WTC11 (cell line): ENCODE data around the gene STK17A. TPM values are rescaled to one million over a fixed set of nuclear protein-coding genes. Genes with fewer than 3 reads are reported as not detected.

Experiments used
- ATAC-seq: fragments of 200-7000 bp; cut with Tn5 transposase; 2 replicates; pipeline ENCODE4 v1.10.0; 2021; ENCODE audit warnings: mild to moderate bottlenecking, moderate library complexity
- CTCF ChIA-PET: fragments of 300-600 bp; sonication (Branson Sonifier 250); formaldehyde crosslinking; loops from one replicate; lab custom pipeline; 2021; ENCODE audit warnings: antibody characterized with exemption; lab: Charles Lee
- POLR2A ChIA-PET: fragments of 350-600 bp; sonication (Branson Sonifier 250); formaldehyde crosslinking; loops from one replicate; lab custom pipeline; 2021; ENCODE audit warnings: antibody characterized with exemption; lab: Charles Lee
- DNase-seq: peaks from one replicate; pipeline ENCODE4 v3.0.0; 2021; ENCODE audit warnings: low spot score
- H3K27ac Mint-ChIP-seq: 2 replicates; pipeline ENCODE4 v1.8.0; 2021; ENCODE audit warnings: mixed read lengths
- H3K27me3 Mint-ChIP-seq: 2 replicates; pipeline ENCODE4 v1.8.0; 2021; ENCODE audit warnings: low read depth, mild to moderate bottlenecking, moderate library complexity, mixed read lengths
- H3K36me3 Mint-ChIP-seq: 2 replicates; pipeline ENCODE4 v1.8.0; 2021; ENCODE audit warnings: mixed read lengths
- H3K4me1 Mint-ChIP-seq: 2 replicates; pipeline ENCODE4 v1.8.0; 2022; ENCODE audit warnings: mixed read lengths
- H3K4me3 Mint-ChIP-seq: 2 replicates; pipeline ENCODE4 v1.8.0; 2021; ENCODE audit warnings: mild to moderate bottlenecking, moderate library complexity, mixed read lengths
- H3K9me3 Mint-ChIP-seq: 2 replicates; pipeline ENCODE4 v1.8.0; 2021; ENCODE audit warnings: mixed read lengths
- ATF1 ChIP-seq: sonication (generic); formaldehyde crosslinking; IDR thresholded peaks from 2 replicates; pipeline ENCODE4 v1.8.1; 2023; ENCODE audit warnings: mild to moderate bottlenecking, moderate library complexity, missing genetic modification reagents
- CREB1 ChIP-seq: sonication (generic); formaldehyde crosslinking; IDR thresholded peaks from 2 replicates; pipeline ENCODE4 v1.8.0; 2023; ENCODE audit warnings: mild to moderate bottlenecking, missing genetic modification reagents
- ELF4 ChIP-seq: sonication (generic); formaldehyde crosslinking; IDR thresholded peaks from 2 replicates; pipeline ENCODE4 v1.8.1; 2022; ENCODE audit warnings: low read depth, mild to moderate bottlenecking, moderate library complexity, missing genetic modification reagents
- ETV6 ChIP-seq: sonication (generic); formaldehyde crosslinking; IDR thresholded peaks from 2 replicates; pipeline ENCODE4 v1.8.1; 2022; ENCODE audit warnings: mild to moderate bottlenecking, missing genetic modification reagents
- FOXK1 ChIP-seq: sonication (generic); formaldehyde crosslinking; IDR thresholded peaks from 2 replicates; pipeline ENCODE4 v1.8.0; 2022; ENCODE audit warnings: mild to moderate bottlenecking, moderate library complexity, missing genetic modification reagents
- FOXP1 ChIP-seq: sonication (generic); formaldehyde crosslinking; IDR thresholded peaks from 2 replicates; pipeline ENCODE4 v1.8.0; 2022; ENCODE audit warnings: missing genetic modification reagents, mild to moderate bottlenecking, moderate library complexity, borderline replicate concordance
- GTF2I ChIP-seq: fragments of 250-450 bp; sonication (Bioruptor Pico); conservative IDR thresholded peaks from 2 replicates; pipeline ENCODE4 v1.4.0; 2021; ENCODE audit warnings: mild to moderate bottlenecking
- HMGA2 ChIP-seq: fragments of 250-450 bp; sonication (Bioruptor Pico); IDR thresholded peaks from 2 replicates; pipeline ENCODE4 v1.4.0; 2021; ENCODE audit warnings: mild to moderate bottlenecking, moderate library complexity
- KAT7 ChIP-seq: sonication (generic); formaldehyde crosslinking; IDR thresholded peaks from 2 replicates; pipeline ENCODE4 v1.8.1; 2023; ENCODE audit warnings: missing genetic modification reagents, mild to moderate bottlenecking, borderline replicate concordance
- NFYB ChIP-seq: sonication (generic); formaldehyde crosslinking; conservative IDR thresholded peaks from 2 replicates; pipeline ENCODE4 v1.8.0; 2022; ENCODE audit warnings: low read depth, missing genetic modification reagents
- RORB ChIP-seq: fragments of 250-450 bp; sonication (Bioruptor Pico); IDR thresholded peaks from 2 replicates; pipeline ENCODE4 v1.9.0; 2021; ENCODE audit warnings: mild to moderate bottlenecking
- ZNF219 ChIP-seq: sonication (generic); formaldehyde crosslinking; IDR thresholded peaks from 2 replicates; pipeline ENCODE4 v1.8.0; 2023; ENCODE audit warnings: missing genetic modification reagents, mild to moderate bottlenecking, borderline replicate concordance
- ZNF317 ChIP-seq: sonication (generic); formaldehyde crosslinking; IDR thresholded peaks from 2 replicates; pipeline ENCODE4 v1.8.1; 2023; ENCODE audit warnings: low read depth, mild to moderate bottlenecking, moderate library complexity, missing genetic modification reagents, borderline replicate concordance
- total RNA-seq: library from RNA; stranded (reverse); gene quantifications from 3 replicates; pipeline ENCODE4 v1.2.3, GENCODE V29; 2021
- TF ChIP-seq, protein P1 (sequence below): sonication (generic); formaldehyde crosslinking; IDR thresholded peaks from 2 replicates; pipeline ENCODE4 v1.8.1; 2023; ENCODE audit warnings: mild to moderate bottlenecking, moderate library complexity, missing genetic modification reagents
- TF ChIP-seq, protein P2 (sequence below): sonication (generic); formaldehyde crosslinking; IDR thresholded peaks from 2 replicates; pipeline ENCODE4 v1.8.0; 2022; ENCODE audit warnings: missing genetic modification reagents
- TF ChIP-seq, protein P3 (sequence below): sonication (generic); formaldehyde crosslinking; IDR thresholded peaks from 2 replicates; pipeline ENCODE4 v1.8.1; 2023; ENCODE audit warnings: mild to moderate bottlenecking, missing genetic modification reagents, moderate library complexity
- TF ChIP-seq, protein P4 (sequence below): sonication (generic); formaldehyde crosslinking; IDR thresholded peaks from 2 replicates; pipeline ENCODE4 v1.8.0; 2023; ENCODE audit warnings: mild to moderate bottlenecking, missing genetic modification reagents
- TF ChIP-seq, protein P5 (sequence below): fragments of 250-450 bp; sonication (Bioruptor Pico); conservative IDR thresholded peaks from 2 replicates; pipeline ENCODE4 v1.9.0; 2021; ENCODE audit warnings: mild to moderate bottlenecking
- TF ChIP-seq, protein P6 (sequence below): fragments of 250-450 bp; sonication (Bioruptor Pico); IDR thresholded peaks from 2 replicates; pipeline ENCODE4 v1.8.0; 2021; ENCODE audit warnings: mild to moderate bottlenecking
- TF ChIP-seq, protein P7 (sequence below): fragments of 250-450 bp; sonication (Bioruptor Pico); IDR thresholded peaks from 2 replicates; pipeline ENCODE4 v1.9.0; 2021; ENCODE audit warnings: mild to moderate bottlenecking

STK17A gene
- total RNA-seq, 1 experiment from 2014 or later: 17.6 TPM

DNA sequence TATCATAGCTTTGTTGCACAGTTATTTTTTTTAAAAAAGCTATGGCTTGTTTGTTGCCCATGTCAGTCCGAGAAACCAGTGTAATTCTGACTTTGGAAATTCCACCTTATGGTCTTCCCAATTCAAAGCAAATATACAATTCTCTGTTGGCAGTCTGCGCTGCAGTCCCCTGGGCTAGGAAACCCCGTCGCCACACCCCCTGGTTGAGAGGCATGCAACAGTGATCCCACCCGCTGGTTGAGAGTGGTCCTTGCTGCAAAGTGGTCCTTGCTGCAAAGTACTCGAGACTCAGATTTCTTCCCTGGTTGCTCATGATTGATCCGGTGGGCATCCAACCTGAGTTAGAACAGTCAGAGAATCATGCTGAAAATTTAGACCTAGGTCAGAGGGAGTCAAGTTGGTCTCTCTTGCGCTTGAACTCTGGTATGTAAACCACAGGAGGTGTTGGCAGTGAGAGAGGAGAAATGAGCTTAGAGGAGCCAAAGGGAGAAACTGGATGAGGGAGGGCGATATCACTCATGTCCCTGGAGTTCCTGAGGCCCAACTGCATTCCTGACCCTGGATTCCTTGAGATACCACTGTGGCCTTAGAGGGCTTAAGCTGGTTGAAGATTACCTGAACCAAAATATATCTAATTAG lies 45.0 kb upstream of the STK17A start (continued):
- TF ChIP-seq, protein P1, sequence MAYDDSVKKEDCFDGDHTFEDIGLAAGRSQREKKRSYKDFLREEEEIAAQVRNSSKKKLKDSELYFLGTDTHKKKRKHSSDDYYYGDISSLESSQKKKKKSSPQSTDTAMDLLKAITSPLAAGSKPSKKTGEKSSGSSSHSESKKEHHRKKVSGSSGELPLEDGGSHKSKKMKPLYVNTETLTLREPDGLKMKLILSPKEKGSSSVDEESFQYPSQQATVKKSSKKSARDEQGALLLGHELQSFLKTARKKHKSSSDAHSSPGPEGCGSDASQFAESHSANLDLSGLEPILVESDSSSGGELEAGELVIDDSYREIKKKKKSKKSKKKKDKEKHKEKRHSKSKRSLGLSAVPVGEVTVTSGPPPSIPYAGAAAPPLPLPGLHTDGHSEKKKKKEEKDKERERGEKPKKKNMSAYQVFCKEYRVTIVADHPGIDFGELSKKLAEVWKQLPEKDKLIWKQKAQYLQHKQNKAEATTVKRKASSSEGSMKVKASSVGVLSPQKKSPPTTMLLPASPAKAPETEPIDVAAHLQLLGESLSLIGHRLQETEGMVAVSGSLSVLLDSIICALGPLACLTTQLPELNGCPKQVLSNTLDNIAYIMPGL (CRISPR knock-in tag): no peak
- TF ChIP-seq FOXK1 (CRISPR knock-in tag): no peak

DNA sequence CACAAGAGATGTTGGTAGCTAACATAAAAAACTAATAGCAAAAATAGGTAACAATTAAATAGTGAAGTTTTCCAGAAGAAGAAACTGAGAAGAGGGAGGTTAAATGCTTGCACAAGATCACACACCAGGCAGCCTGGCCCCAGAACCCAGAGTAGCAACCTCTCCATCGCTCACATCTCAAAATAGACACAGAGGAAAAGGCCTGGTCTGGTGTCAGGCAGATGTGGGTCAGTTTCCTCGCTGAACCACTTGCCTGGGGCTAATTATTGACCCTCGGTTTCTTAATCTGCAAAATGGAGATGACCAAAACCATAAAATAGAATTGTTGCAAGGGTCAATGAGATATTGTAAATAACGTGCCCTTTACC lies 44.5 kb upstream of the STK17A start:
- no peak overlapping the region for H3K27ac Mint-ChIP-seq
- ATAC-seq: no peak
- peaks cover 11% of the 10 kb centered on the region for H3K4me1 Mint-ChIP-seq
- H3K4me3 Mint-ChIP-seq: no peak overlapping the region
- no peaks in the 10 kb centered on the region; the same call in 1 of the 2 replicates for H3K27me3 Mint-ChIP-seq
- POLR2A ChIA-PET: no interaction called here
- no peaks in the 10 kb centered on the region for H3K36me3 Mint-ChIP-seq
- no peak for DNase-seq
- no peak for TF ChIP-seq ATF1 (CRISPR knock-in tag)
- no peak for TF ChIP-seq CREB1 (CRISPR knock-in tag)
- TF ChIP-seq, protein P2, sequence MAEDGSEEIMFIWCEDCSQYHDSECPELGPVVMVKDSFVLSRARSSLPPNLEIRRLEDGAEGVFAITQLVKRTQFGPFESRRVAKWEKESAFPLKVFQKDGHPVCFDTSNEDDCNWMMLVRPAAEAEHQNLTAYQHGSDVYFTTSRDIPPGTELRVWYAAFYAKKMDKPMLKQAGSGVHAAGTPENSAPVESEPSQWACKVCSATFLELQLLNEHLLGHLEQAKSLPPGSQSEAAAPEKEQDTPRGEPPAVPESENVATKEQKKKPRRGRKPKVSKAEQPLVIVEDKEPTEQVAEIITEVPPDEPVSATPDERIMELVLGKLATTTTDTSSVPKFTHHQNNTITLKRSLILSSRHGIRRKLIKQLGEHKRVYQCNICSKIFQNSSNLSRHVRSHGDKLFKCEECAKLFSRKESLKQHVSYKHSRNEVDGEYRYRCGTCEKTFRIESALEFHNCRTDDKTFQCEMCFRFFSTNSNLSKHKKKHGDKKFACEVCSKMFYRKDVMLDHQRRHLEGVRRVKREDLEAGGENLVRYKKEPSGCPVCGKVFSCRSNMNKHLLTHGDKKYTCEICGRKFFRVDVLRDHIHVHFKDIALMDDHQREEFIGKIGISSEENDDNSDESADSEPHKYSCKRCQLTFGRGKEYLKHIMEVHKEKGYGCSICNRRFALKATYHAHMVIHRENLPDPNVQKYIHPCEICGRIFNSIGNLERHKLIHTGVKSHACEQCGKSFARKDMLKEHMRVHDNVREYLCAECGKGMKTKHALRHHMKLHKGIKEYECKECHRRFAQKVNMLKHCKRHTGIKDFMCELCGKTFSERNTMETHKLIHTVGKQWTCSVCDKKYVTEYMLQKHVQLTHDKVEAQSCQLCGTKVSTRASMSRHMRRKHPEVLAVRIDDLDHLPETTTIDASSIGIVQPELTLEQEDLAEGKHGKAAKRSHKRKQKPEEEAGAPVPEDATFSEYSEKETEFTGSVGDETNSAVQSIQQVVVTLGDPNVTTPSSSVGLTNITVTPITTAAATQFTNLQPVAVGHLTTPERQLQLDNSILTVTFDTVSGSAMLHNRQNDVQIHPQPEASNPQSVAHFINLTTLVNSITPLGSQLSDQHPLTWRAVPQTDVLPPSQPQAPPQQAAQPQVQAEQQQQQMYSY (CRISPR knock-in tag): no peak
- TF ChIP-seq, protein P3, sequence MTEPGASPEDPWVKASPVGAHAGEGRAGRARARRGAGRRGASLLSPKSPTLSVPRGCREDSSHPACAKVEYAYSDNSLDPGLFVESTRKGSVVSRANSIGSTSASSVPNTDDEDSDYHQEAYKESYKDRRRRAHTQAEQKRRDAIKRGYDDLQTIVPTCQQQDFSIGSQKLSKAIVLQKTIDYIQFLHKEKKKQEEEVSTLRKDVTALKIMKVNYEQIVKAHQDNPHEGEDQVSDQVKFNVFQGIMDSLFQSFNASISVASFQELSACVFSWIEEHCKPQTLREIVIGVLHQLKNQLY (CRISPR knock-in tag): no peak
- no peak for TF ChIP-seq ELF4 (CRISPR knock-in tag)
- no peak for TF ChIP-seq RORB
- CTCF ChIA-PET: interaction anchor here (0.7 to 1.2 kb wide), 2 partner anchors 44 to 99 kb away, joined by 4 to 8 read pairs; partner anchors contain the start of gene STK17A
- H3K9me3 Mint-ChIP-seq: no peaks in the 10 kb centered on the region

DNA sequence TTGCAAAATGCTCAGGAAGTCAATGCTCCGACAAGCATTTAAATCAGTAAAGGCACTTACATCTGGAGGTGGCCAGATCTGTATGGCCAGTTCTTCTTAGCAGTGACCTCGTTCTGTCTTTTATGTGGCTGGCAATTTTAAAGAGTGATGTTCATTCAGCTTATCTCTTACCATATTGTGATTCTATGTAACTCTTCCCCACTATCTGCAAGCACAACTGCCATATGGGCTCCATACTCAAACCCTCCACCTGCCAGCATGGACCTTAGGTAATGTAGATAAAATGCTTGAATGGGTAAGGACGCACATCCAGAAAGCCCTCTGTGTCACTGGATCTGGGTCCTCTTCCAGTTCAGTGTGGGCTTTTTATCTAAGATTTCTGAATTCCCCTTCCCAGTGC lies 42.4 kb upstream of the STK17A start:
- ATAC-seq: no peak
- Mint-ChIP-seq H3K36me3 (no peaks in the 10 kb centered on the region), H3K27ac (no peak overlapping the region), H3K4me3 (no peak overlapping the region), H3K27me3 (no peaks in the 10 kb centered on the region; the same call in 1 of the 2 replicates), H3K4me1 (peaks cover 11% of the 10 kb centered on the region), H3K9me3 (no peaks in the 10 kb centered on the region)
- POLR2A ChIA-PET: no interaction called here
- no peak for DNase-seq
- CTCF ChIA-PET: interaction anchor here (0.9 kb wide), 1 partner anchor 42 kb away, joined by 4 read pairs; the partner anchor contains the start of gene STK17A
- TF ChIP-seq NFYB (CRISPR knock-in tag) (no peak), HMGA2 (CRISPR knock-in tag) (no peak), ZNF219 (CRISPR knock-in tag) (no peak), ZNF317 (no peak), ETV6 (CRISPR knock-in tag) (no peak), RORB (no peak), CREB1 (CRISPR knock-in tag) (no peak), FOXP1 (CRISPR knock-in tag) (no peak), ELF4 (CRISPR knock-in tag) (no peak), GTF2I (CRISPR knock-in tag) (no peak), KAT7 (CRISPR knock-in tag) (no peak)
- TF ChIP-seq, protein P4, sequence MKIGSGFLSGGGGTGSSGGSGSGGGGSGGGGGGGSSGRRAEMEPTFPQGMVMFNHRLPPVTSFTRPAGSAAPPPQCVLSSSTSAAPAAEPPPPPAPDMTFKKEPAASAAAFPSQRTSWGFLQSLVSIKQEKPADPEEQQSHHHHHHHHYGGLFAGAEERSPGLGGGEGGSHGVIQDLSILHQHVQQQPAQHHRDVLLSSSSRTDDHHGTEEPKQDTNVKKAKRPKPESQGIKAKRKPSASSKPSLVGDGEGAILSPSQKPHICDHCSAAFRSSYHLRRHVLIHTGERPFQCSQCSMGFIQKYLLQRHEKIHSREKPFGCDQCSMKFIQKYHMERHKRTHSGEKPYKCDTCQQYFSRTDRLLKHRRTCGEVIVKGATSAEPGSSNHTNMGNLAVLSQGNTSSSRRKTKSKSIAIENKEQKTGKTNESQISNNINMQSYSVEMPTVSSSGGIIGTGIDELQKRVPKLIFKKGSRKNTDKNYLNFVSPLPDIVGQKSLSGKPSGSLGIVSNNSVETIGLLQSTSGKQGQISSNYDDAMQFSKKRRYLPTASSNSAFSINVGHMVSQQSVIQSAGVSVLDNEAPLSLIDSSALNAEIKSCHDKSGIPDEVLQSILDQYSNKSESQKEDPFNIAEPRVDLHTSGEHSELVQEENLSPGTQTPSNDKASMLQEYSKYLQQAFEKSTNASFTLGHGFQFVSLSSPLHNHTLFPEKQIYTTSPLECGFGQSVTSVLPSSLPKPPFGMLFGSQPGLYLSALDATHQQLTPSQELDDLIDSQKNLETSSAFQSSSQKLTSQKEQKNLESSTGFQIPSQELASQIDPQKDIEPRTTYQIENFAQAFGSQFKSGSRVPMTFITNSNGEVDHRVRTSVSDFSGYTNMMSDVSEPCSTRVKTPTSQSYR (CRISPR knock-in tag): no peak
- TF ChIP-seq, protein P5, sequence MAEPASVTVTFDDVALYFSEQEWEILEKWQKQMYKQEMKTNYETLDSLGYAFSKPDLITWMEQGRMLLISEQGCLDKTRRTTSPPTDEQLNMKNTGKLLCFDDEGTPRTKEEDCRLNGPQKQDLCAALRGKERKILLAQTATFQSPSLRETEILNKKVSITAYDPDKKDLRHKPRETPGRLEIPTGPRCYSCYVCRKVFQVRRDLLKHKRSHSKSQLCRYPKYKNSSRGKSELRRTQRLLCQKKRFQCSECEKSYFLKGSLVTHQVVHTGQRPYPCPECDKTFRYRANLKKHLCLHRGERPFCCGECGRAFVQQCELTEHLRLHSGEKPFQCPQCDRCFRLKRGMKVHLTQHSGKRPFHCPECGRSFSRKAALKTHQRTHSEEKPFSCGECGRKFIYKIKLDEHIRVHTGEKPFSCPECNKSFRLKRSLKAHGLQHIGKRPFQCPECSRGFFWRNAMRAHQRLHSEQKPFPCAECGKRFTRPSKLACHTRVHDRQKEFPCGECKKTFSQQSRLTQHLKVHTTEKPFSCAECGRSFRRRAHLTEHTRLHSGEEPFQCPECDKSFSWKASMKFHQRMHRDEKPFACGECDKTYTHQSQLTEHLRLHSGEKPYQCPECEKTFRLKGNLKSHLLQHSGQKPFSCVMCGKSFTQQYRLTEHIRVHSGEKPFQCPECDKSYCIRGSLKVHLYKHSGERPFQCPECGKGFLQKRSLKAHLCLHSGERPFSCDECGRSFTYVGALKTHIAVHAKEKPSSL (CRISPR knock-in tag): no peak
- TF ChIP-seq, protein P6, sequence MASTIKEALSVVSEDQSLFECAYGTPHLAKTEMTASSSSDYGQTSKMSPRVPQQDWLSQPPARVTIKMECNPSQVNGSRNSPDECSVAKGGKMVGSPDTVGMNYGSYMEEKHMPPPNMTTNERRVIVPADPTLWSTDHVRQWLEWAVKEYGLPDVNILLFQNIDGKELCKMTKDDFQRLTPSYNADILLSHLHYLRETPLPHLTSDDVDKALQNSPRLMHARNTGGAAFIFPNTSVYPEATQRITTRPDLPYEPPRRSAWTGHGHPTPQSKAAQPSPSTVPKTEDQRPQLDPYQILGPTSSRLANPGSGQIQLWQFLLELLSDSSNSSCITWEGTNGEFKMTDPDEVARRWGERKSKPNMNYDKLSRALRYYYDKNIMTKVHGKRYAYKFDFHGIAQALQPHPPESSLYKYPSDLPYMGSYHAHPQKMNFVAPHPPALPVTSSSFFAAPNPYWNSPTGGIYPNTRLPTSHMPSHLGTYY (CRISPR knock-in tag): no peak
- TF ChIP-seq, protein P7, sequence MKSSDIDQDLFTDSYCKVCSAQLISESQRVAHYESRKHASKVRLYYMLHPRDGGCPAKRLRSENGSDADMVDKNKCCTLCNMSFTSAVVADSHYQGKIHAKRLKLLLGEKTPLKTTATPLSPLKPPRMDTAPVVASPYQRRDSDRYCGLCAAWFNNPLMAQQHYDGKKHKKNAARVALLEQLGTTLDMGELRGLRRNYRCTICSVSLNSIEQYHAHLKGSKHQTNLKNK (CRISPR knock-in tag): no peak
